Ectodermal cell (in vitro differentiated cells): ENCODE data around the gene B3GNT3.

ENCODE experiments used
- H3K27ac ChIP-seq: 2 replicates; pipeline ENCODE4 v1.7.0; 2013; ENCODE audit warnings: mild to moderate bottlenecking, low read depth, low read length; ENCODE audit not compliant: insufficient read depth, poor library complexity, severe bottlenecking
- H3K27me3 ChIP-seq: 2 replicates; pipeline ENCODE4 v1.7.0; 2013; ENCODE audit warnings: mild to moderate bottlenecking, low read length; ENCODE audit not compliant: insufficient read depth, control insufficient read depth, poor library complexity, severe bottlenecking
- H3K36me3 ChIP-seq: one replicate; pipeline ENCODE4 v1.7.0; 2013; ENCODE audit warnings: low read length; ENCODE audit not compliant: control insufficient read depth, insufficient read depth
- H3K4me1 ChIP-seq: one replicate; pipeline ENCODE4 v1.7.0; 2013; ENCODE audit warnings: low read length; ENCODE audit not compliant: control insufficient read depth, insufficient read depth
- H3K4me3 ChIP-seq: 2 replicates; pipeline ENCODE4 v1.7.0; 2013; ENCODE audit warnings: low read depth, low read length, control low read depth; ENCODE audit not compliant: insufficient read depth
- H3K9me3 ChIP-seq: 2 replicates; pipeline ENCODE4 v1.7.0; 2013; ENCODE audit warnings: mild to moderate bottlenecking, low read length, moderate library complexity; ENCODE audit not compliant: control insufficient read depth
- WGBS, 2 experiments: methylation state at CpG; one replicate each; pipeline ENCODE4 v1.1.7; 2013; ENCODE audit warnings: missing lambda C conversion rate in 2 of 2; 5-methylcytosine and 5-hydroxymethylcytosine counted together

B3GNT3 gene

DNA sequence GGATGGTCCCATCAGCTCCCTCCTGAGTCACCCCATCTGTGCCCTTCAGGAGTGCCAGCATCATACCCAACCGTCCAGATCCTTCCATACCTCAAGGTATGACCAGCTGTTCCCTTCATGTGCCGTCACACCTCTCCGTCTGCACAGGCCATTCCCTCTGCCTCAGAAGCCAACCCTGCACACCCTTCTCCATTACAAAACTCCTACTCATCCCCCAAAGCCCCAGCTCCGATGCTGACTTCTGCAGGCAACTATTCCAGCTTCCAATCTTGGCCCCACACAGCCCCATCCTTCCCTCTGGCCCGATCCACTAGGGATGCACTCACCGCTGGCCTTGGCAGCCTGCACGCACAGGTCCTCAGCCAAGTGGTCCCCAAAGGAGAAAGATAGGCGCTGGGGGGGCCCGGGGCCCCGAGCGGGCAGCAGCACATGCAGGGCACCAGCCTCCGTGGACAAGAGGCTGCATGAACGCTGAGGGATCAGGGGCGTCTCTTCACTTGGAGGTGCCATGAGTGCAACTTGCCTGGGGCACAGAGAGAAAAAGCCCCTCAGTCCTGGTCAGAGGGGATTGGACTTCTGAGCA lies 49.1 kb downstream of the B3GNT3 start:
- Histone ChIP-seq H3K9me3 (no peaks in the 10 kb centered on the region), H3K27me3 (peaks cover 50% of the 10 kb centered on the region), H3K27ac (no peak overlapping the region), H3K36me3 (no peaks in the 10 kb centered on the region), H3K4me3 (no peak overlapping the region), H3K4me1 (peaks cover 13% of the 10 kb centered on the region)
- WGBS, 2 experiments = 83 to 84% methylated on average over 14 of the region's 14 CpGs

DNA sequence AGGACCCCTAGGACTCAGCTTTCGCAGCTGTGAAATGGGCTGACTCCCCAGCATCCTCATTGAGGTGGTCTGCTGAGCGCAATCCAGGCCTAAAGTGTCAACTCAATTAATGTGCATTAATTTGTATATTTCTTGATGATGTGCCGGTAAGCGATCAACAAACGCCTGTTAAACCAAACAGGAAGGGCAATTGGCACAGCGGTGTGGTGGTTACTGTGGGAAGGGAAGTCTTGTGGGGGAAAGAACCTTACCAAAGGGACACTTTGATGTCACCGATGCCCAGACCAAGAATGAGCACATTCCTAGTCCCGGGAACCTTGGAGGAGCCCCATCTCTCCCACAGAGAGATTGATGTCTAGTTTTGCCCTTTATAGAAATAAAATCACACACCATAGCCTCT lies 51.2 kb downstream of the B3GNT3 start:
- Histone ChIP-seq H3K9me3 (no peaks in the 10 kb centered on the region), H3K27ac (no peak overlapping the region), H3K36me3 (no peaks in the 10 kb centered on the region), H3K4me3 (no peak overlapping the region), H3K27me3 (peaks cover 32% of the 10 kb centered on the region), H3K4me1 (peaks cover 10% of the 10 kb centered on the region)
- WGBS, 2 experiments = 93 to 95% methylated on average over 8 of the region's 8 CpGs

- WGBS, 2 experiments = 21% methylated on average over 40 of the region's 40 CpGs
- peak within 1 kb of the TSS; percentile 22 for H3K4me3 ChIP-seq
- H3K27ac ChIP-seq = no peak within 1 kb of the TSS
Measured at GRCh38 chr19:17847538-17848366, 52.8 kb downstream of the B3GNT3 start, which contains the start of gene JAK3. JAK3 (minus strand) TSS chr19:17847982; CDS start chr19:17844417, 3,565 bp downstream.

DNA sequence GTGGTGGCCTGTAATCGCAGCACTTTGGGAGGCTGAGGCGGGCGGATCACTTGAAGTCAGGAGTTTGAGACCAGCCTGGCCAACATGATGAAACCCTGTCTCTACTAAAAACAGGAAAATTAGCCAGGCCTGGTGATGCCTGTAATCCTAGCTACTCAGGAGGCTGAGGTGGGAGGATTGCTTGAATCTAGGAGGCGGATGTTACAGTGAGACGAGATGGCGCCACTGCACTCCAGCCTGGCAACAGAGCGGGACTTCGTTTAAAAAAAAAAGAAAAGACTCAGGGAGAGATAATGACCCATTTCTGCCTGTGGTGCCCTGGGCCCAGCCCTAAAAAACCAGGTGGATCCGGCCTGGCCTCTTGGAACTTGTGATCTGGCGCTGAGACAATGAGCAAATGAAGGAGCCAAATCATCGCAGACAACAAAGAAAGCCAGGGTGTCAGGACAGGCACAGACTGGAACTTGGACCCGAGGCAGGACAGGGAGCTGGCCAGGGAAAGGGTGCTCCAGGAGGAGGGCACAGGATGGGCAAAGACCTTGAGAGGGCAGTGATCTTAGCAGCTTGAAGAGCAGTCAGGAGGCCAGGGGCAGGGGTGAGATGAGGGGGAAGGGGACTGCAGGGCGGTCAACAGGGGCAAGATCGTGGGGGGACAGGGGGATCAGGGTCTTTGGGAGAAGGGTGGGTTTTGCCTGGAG lies 53.8 kb downstream of the B3GNT3 start:
- Histone ChIP-seq H3K27ac (no peak overlapping the region), H3K4me1 (peaks cover 5% of the 10 kb centered on the region), H3K9me3 (no peaks in the 10 kb centered on the region), H3K36me3 (no peaks in the 10 kb centered on the region), H3K4me3 (no peak overlapping the region), H3K27me3 (peaks cover 9% of the 10 kb centered on the region)
- WGBS, 2 experiments = 90 to 91% methylated on average over 14 of the region's 14 CpGs

More at GRCh38 chr19:17847538-17848366, 52.8 kb downstream of the B3GNT3 start, which contains the start of gene JAK3:
- H3K36me3 ChIP-seq = no peaks in the 10 kb centered on the region
- peaks cover 5% of the 10 kb centered on the region for H3K4me1 ChIP-seq
- no peaks in the 10 kb centered on the region for H3K9me3 ChIP-seq
- peaks cover 18% of the 10 kb centered on the region for H3K27me3 ChIP-seq

- Histone ChIP-seq H3K27ac (no peak overlapping the region), H3K9me3 (no peaks in the 10 kb centered on the region), H3K4me3 (no peak overlapping the region), H3K27me3 (peaks cover 5% of the 10 kb centered on the region), H3K36me3 (no peaks in the 10 kb centered on the region), H3K4me1 (no peaks in the 10 kb centered on the region)
- WGBS, 2 experiments = 90 to 93% methylated on average over 6 of the region's 6 CpGs
Measured at GRCh38 chr19:17854061-17854460, 59.1 kb downstream of the B3GNT3 start.

DNA sequence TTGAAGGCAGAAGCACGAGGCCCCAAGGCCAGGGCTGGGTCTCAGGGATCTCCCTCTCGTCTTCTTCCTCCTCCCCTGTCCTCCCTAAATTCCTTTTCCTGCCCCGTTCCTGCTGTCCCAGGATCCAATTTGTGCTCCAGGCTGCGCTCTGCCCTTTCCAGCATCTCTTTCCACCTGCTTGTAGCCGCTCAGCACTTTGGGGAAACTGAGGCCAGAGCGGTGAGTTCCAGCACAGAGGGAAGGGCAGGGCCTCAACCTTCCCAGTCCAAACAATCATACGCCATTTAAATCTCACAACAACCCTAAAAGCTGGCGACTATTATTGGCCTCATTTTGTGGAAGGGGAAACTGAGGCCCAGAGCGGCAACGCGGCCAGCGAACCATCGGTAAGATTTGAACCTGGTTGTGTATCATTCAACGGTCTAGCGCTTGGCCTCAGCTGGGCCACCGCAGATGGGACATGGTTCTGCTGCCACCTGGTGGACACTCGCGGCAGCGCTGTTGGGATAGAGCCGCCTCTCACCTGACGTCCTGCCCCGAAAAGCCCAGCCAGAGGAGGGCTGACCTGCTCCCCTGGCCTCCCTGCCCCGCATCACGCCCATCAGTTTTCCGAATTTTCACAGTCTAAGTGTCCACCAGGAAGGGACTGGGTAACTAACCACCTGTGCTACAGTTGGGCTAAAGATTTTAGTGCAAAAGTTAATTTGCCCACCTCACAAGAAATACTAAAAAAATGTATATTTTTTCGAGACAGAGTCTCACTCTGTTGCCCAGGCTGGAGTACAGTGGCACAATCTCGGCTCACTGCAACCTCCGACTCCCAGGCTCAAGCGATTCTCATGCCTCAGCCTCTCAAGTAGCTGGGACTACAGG lies 60.6 kb downstream of the B3GNT3 start:
- 26 to 27% methylated on average over 29 of the region's 29 CpGs for WGBS, 2 experiments
- Histone ChIP-seq H3K27ac (no peak overlapping the region), H3K4me3 (no peak overlapping the region), H3K9me3 (no peaks in the 10 kb centered on the region), H3K4me1 (no peaks in the 10 kb centered on the region), H3K27me3 (peaks cover 5% of the 10 kb centered on the region), H3K36me3 (no peaks in the 10 kb centered on the region)

DNA sequence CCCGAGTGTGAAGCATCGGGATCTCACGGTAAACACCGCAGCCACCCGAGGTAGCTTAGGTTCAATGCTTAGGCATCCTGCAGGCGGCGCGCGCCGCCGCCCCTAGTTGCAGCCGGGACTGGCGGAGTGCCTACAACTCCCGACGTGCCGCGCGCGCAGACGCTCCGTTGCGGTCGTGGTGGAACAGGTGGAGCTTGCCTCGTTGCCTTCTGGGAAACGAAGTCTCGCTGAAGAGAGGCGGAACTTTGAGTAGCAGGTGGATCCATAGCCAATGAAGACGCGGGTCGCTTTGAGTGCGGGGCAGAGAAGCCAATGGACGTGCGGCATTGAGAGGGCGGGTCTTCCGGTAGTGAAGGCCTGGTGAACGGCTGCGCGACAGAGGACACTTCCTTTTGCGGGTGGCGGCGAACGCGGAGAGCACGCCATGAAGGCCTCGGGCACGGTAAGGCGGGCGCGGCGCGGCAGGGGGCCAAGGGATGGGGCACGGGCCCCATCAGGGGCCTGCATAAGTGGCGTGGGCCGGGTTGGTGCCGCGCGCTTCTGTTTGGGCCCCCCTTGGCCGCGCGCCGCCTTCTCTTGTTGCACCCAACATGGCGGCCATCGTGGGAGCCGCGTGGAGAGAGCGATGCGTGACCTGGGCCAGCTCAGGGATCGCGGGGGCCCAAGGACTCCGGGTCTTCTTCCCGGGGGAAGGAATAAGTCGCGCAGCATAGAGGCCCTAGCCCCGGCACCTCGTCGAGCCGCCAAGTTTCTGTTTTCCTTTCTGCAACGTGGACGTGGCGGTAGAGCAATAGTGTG lies 64.8 kb downstream of the B3GNT3 start, which contains the start of gene RPL18A:
RPL18A (plus strand) TSS at position 378 of the 798 bp plus-strand sequence; CDS start at position 425, 47 bp downstream.
- peaks cover 8% of the 10 kb centered on the region for H3K4me1 ChIP-seq
- H3K27me3 ChIP-seq = peaks cover 5% of the 10 kb centered on the region
- H3K9me3 ChIP-seq = no peaks in the 10 kb centered on the region
- H3K27ac ChIP-seq = no peak within 1 kb of the TSS
- H3K4me3 ChIP-seq = peak within 1 kb of the TSS; percentile 86
- peaks cover 30% of the 10 kb centered on the region for H3K36me3 ChIP-seq
- WGBS, 2 experiments = 1% methylated on average over 80 of the region's 80 CpGs

DNA sequence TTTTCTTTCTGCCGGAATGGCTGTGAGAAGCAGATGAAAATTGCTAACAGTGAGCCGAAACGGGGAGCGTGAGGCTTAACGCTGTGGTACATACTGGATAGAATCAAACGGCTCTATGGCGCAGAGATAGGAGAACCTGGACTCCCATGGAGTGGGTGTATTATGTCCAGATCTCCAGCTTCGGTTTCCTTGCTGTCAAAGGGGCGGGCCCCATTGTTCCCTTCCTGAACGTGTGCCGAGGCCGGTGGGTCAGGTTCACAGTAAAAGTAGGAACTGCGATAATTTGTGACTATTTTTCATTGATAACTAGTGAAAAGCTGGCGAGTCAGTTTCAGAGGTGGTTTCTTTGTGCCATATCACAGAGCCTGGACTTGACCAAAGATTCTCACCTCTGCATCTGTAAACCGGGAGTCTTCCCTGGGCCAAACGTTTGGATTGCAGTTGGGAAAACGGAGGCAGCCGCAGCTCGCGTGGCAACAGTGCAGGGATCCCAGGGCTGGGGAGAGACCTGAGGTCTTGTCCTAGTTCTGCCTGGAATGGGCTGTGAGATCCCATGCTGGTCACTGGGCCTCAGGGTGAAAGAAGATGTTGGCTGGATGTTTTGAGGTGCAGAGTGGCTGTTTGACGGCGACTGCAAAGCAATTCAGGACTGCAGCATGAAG lies 65.5 kb downstream of the B3GNT3 start:
- Histone ChIP-seq H3K4me3 (peak overlapping the region; percentile 86), H3K27me3 (peaks cover under 1% of the 10 kb centered on the region), H3K9me3 (no peaks in the 10 kb centered on the region), H3K36me3 (peaks cover 31% of the 10 kb centered on the region), H3K27ac (no peak overlapping the region), H3K4me1 (peaks cover 8% of the 10 kb centered on the region)
- WGBS, 2 experiments = 2% methylated on average over 22 of the region's 22 CpGs

GRCh38 chr19:17860993-17861360 lies 66.0 kb downstream of the B3GNT3 start:
- H3K27ac ChIP-seq = no peak overlapping the region
- no peaks in the 10 kb centered on the region for H3K27me3 ChIP-seq
- no peaks in the 10 kb centered on the region for H3K9me3 ChIP-seq
- WGBS, 2 experiments = 64 to 70% methylated on average over 4 to 6 of the region's 7 CpGs
- H3K4me1 ChIP-seq = peaks cover 8% of the 10 kb centered on the region
- peak overlapping the region; percentile 86 for H3K4me3 ChIP-seq
- H3K36me3 ChIP-seq = peaks cover 31% of the 10 kb centered on the region
